GM10847 (cell line): ENCODE data around the gene SMARCC1.

Experiments
- POLR2A ChIP-seq: IDR thresholded peaks from 2 replicates; pipeline ENCODE4 v1.6.1; 2011; ENCODE audit not compliant: insufficient read length; ENCODE audit errors: extremely low read depth

The SMARCC1 gene

DNA sequence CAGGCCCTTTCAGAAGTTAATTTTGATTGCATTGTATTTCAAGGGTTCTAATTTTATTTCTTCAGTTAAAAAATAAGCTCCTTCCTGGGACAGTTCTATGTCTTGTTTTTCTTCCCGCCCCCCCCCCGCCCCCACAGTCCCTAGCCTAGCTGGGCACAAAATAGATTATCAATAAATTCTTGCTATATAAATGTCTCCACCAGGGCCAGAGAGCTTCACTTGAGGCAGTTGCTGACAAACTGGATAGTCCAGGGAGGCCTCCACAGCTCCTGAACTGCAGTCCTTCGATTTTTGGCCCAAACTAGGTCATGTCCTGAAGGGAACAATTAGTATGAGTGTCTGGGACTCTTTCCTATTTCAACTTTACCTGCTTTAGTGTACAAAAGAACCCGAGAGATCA lies 193.1 kb downstream of the SMARCC1 start:
- TF ChIP-seq POLR2A = no peak

DNA sequence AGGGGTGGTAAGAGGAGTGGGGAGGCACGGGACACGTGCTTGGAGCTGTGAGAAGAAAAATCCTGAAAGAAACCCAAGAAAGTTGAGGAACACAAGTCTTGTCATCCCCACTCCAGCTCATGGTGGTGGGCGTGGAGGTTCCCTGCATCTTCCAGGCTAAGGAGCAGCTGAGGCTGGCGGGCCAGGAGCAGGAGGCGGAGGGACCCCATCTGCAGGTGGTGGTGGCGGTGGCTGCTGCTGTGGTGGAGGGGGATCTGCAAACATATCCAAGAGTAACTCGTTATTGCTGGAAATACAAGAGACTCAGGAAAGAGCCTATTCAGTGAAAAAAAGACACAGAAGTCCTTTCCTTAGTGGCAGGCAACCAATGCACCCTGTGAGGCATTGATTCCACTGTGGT lies 193.6 kb downstream of the SMARCC1 start:
- TF ChIP-seq POLR2A = no peak

DNA sequence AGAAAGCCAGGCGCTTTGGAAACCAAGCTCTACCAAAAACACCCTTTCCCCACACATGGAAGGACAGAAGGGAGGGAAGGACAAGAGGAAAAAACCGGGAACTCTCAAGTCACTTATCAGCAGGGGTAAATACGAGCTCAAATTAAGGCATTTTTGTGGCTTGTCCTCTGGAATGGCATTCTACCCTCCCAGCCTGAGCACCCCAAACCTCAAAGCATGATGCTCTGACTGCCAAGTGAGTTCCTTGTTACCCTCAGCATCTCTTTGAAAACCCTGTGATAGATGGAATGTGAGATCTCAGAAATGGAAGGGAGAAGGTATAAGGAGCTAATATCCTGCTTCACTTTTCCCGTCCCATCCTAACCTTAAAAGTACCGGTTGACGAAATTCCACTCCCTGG lies 194.9 kb downstream of the SMARCC1 start:
- TF ChIP-seq POLR2A = no peak

DNA sequence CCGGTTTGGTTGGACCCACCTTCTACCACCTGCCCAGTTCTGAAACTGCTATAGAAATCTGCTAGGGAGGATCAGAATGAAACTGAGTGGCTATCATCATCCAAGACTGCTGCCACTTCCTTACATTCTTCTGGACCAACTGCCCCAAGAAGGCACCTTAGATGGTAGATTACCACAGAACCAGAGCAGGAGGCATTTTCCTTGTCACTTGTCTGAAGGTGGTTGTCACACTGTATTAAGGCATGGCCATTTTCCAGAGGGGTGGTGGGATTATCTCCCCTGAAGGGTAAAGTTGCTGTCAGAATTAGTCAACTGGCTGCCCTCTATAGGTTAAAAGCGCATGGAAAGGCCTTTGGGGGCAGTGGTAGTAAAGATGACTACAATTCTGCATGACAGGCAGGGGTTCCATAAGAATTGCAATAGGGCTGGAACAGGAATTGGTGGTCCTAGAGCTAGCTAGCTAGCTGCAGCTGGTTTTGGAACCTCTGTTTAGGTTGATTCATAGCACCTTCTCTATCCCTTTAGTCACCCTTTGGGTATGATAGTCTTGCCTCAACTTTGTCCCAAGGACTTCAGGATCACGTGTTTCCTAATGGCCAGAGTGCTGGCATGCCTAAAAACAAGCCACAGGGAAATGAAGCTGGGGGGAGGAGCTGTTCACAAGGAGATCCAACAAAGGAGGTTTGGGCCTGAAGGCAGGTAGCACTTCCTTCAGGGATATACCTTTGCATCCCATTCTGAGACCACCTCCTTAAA lies 198.2 kb downstream of the SMARCC1 start:
- TF ChIP-seq POLR2A = no peak

DNA sequence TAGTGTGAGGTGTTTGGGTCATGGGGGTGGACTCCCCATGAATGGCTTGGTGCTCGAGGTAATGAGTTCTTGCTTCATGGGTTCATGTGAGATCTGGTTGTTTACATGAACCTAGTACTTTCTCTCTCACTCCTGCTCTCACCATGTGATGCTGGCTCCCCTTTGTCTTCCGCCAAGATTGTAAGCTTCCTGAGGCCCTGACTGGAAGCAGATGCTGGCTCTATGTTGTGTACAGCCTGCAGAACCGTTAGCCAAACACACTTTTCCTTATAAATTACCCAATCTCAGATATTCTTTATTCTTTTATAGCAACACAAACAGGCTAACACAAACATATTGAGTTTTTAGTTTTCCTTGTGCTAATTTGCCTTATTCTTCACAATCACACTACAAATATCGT lies 199.9 kb downstream of the SMARCC1 start:
- no peak for TF ChIP-seq POLR2A

DNA sequence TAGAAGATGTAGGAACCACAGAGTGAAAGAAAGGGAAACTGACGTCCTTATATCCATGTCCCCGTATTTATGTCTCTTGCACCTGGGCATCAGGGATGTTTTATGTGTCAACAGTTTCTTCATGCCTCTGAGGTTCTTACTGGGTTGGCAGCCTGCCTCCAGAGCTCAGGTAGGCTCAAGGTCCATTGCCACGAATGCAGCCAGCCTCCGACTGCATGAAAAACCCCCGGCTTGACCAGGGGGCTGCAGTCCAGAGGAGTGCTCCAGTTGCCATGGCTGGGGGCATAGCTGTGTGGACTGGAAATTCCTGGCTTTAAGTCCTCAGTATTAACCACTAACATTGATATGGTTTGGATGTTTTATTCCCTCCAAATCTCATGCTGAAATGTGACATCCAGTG lies 200.3 kb downstream of the SMARCC1 start:
- TF ChIP-seq POLR2A = no peak

DNA sequence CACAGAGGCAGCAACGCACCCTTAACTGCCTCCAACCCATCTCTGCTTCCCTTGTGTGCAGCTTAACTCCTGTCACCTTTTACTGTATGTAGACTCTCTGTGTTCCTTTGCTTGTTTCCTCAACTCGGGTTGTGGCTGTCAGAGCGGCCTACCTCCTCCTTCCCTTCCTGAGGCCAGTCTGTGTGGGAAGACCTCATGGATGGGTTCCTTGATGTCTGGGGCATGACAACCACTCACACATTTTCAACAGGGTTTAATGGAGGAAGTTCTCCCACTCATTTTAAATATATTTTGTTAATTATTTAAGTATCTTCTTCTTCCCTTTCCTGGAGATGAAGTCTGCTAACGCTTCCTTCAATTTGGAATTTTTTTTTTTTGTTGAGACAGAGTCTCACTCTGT lies 201.2 kb downstream of the SMARCC1 start:
- no peak for TF ChIP-seq POLR2A

DNA sequence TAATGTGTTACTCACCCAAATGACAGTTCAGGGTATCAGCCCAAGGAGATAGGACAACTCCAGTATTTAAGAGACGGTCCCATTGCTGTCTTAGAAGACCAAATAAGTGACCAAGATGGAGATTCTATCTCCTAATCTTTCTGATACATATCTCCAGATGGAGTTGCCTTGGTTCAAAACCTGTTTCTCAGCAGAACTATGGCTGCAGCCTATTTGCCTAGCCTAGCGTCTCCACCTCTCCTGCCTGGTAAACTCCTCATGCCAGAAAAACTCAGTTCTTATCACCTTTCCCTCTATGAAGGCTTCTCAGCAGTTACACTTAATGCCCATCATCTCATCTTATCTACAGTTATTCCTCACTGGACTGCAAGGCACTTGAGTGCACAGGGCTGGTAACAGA lies 201.8 kb downstream of the SMARCC1 start:
- TF ChIP-seq POLR2A = no peak

DNA sequence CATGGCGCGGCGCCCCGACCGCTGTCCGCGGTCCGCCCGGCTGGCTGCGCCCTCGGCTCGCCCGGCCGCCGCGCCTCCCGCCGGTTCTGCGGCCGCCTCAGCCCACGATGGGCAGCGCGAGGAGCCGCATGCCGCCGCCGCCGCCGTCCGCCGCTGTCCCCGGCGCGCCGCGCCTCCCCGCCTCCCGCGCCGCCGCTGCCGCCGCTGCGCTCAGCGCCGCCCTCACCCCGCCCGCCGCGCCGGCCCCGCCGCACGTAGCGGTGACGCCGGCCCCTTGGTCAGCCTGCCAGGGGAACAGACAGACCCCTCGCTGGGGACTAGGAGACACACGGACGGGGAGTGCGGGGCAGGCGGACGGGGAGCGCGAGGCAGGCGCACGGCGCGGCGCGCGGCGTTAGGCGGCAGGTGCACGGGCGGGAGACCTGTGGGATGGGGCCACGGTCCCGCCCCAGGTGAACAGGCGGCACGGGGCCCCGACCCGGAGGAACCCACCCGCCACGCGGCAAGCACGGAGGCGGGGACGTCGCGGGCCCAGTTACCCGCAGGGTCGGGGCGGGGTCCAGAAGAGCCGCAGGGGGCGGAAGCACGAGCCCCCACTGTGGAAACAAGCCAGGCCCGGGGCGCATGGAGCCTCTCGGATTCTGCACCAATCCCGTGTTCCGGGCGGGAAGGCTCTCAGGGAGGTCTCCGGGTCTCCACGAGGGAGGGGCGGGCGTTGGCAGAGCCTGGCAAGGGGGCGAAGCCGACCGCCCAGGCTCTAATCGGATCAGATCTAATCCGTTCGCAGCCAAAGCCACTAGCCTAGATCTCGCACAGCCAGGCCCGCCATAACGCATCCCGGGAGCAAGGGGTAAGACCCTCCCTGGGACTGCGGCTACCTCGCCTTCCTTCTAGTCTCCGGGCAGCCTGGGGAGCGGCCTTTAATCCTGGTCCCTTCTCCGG lies 202.7 kb downstream of the SMARCC1 start, which contains the start of gene CSPG5:
Gene CSPG5 (minus strand): TSS at position 175 of the 942 bp plus-strand sequence. CDS start 172 bp downstream, at position 3.
- no peak for TF ChIP-seq POLR2A

DNA sequence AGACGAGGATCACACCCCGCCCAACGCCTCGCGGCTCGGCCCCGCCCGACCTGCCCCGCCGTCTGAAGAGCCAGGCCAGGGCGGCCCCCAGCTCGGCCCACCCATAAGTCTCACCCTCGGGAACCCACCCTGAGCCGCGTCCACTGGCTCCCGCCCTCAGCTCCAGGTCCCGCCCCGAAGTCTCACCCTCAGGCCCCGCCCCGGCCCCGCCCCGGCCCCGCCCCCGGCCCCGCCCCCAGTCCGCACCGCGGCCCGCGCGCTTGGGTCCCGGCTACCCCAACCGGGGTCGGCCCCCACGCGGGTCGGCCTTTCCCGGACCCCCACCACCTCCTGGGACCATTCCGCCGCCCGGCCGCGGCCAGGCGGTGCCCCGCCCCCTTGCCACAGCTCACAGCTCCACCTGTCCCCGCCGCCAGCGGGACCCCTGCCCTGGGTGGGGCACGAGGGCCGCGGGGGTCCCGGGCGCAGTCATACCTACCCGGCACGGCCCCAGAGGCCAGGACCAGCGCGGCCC lies 203.5 kb downstream of the SMARCC1 start:
- TF ChIP-seq POLR2A = no peak

DNA sequence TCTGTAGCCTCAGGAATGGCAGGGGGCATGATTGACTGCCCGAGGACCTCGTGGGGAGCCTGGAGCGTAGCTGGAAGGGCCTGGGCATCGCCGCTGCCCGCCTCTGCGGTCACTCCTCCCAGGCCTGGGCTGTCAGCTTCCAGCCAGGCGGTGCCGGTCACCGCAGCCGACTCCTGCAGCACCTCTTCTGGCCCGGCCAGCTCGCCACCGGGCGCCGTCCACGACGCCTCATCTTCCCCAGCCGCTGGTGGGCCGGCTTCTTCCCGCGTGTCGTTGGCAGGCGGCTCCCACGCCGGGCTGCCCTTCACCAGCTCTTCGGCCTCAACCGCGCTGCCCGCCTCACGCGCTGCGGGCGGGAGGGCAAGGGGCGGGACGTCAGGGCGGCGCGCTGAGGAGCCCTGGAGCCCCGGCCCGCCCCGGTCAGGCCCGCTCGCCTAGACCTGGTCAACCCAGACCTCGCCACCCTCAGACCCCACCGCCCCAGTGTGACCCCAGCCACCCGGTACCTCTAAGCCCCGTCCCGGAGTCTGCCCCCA lies 204.0 kb downstream of the SMARCC1 start:
- TF ChIP-seq POLR2A = no peak

DNA sequence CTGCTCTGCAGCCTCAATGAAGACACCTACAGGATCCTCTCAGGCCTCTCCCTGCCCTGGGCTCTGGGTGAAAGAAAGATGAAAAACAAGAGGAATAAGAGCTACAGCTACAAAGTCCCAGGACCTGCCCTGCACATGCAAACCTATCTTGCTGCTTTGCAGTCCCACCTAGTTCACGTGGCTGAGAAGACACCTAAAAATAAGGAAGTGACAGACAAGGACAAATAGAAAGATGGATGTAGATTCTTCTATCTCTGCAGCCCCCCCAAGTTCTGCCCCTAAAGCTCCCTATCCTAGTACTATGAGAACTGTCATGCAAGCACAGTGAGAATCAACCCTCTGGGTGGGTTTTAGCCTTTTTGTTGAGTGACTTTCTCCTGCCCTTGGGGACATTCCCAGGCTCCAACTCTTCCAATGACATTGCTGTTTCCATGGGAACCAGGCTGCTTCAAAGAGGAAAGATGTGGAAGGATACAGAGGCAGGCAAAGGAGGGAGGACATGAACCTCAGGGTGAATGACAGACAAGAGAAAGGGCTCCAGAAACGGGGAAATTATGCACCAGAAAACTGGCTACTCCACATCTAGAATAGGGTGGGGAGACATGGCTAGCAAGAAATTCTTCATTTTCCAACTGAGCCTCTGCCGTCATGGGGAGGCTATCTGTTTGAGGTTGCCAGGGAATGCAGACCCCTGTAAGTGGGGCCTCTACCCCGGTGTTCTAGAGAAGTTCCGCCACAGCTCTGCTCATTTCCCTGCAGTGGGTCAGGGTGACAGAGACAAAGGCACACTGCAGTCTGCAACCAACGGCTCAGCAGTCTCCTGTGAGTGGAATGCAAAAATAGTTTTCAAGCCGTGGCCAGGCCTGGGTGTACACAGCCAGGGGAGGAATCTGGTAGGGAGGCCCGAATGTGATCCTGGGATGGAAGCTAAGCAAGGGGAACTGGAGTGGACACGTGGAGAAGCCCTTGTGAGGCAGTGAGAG lies 208.2 kb downstream of the SMARCC1 start:
- no peak for TF ChIP-seq POLR2A

DNA sequence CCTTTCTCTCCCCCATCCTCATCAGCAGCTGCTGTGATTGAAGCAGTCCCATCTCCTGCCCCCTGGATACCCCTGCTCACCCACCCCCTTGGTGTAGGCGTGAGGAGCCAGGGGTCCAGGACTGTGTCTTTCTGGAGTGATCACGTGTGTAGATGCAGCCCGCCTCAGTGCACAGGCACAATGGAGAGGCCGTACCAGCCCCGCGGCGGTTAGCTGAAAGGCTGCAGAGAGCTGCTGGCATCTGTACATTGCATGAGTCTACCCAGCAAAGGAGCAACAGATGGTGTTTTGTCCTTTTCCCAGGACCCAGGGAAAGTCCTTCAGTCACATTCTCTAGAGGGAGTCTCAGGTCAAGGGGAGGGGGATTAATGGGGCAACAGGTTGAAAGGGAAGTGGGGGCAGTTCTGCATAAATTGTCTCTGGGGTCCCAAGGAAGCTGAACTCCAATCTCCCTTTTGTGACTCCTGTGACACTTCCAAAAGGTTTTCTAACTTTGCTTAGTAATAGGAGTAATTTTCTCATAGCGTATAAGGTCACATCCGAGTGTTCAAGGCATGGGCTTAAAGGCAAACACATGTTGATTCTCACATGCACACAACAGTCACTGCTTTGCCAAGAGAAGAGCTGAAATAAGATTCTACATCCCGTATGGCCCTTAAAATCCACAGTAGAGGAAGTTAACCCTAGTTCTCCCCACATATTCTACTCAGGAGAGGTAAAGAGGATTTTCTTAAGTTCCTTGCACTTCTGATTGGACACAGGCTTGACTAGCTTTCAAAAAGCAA lies 210.1 kb downstream of the SMARCC1 start:
- TF ChIP-seq POLR2A = no peak

DNA sequence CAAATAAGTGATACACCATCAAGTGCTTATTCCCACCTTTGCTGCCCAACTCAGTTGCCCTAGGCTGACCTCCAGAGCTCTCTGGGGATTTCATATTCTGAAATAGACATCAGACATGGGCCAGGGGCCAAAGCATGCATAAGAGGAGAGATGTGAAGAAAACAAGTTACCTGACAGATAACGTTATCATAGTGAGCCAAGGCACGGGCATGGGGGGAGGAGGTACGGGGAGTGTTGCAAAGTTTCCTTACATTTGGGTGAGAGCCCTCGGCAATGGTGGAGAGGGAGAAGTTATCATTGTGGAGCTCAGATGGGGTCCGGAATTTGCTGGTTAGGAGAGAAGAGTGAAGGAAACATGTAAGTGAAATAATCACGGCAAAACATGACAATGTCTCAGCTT lies 212.8 kb downstream of the SMARCC1 start:
- no peak for TF ChIP-seq POLR2A
